Coronary artery (tissue), 2 donors: ENCODE data around the gene UVRAG.

Experiments
- DNase-seq: peaks from one replicate; pipeline ENCODE4 v3.0.0-alpha.2; 2017; ENCODE audit warnings: low spot score
- H3K27ac ChIP-seq, 2 donors: fragments of 200-600 bp; sonication (generic); one replicate each; pipeline ENCODE4 v1.5.1; 2016 to 2019
- H3K4me3 ChIP-seq: fragments of 200-600 bp; sonication (generic); 2 replicates; pipeline ENCODE4 v1.5.1; 2016; ENCODE audit warnings: mild to moderate bottlenecking, moderate library complexity
- CTCF ChIP-seq: fragments of 200-600 bp; sonication (generic); IDR thresholded peaks from one replicate; pipeline ENCODE4 v1.5.1; 2019; ENCODE audit warnings: antibody characterized with exemption

The UVRAG gene

GRCh38 chr11:76181371-76181770, 366.4 kb downstream of the UVRAG start:
- no peak for DNase-seq
- H3K4me3 ChIP-seq = no peak overlapping the region
- no peak for TF ChIP-seq CTCF
- no peak overlapping the region for H3K27ac ChIP-seq

DNA sequence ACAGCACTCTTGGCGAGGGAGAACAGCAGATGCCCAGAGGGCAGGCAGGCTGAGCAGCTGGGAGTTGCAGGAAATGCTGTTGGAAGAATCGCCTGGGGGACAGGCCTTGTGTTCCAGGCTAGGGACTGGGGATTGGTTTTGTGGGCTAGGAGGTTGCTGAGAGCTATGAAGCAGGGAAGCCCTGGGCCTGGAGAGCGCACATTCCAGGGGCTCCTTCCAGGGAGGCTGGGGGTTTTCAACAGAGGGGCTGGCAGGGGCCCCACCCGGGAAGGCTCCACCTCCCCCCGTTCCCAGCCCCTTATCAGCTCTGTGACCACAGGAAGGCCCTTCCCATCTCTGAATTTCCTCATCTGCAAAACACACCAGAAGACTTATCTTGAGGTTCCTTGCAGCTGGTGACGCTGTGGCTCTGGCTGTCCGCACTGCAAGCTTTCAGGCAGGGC, 369.6 kb downstream of the UVRAG start:
- Histone ChIP-seq H3K27ac (peak overlapping the region in 1 of 2 donors; percentile 70), H3K4me3 (no peak overlapping the region)
- DNase-seq = no peak
- TF ChIP-seq CTCF = no peak

DNA sequence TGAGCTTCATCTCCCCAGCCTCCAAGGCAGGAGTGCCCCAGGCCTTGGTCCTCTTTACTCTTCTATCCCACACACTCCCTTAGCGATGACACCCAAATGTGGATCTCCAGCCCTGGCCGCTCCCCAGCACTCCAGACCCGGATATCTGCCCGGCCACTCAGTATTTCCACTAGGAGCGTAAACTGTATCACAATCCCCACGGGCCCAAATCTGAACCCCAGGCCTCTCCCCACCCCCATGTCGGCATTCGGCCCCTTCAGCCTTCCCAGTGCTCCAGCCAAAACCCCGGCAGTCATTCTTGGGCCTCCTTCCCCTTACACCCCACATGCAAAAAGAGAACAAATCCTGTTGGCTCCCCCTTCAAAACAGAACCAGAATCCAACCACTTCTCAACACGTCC, 370.5 kb downstream of the UVRAG start:
- Histone ChIP-seq H3K27ac (peak overlapping the region; percentile 10 to 70), H3K4me3 (no peak overlapping the region)
- DNase-seq = no peak
- no peak for TF ChIP-seq CTCF

GRCh38 chr11:76185931-76186401, 371.0 kb downstream of the UVRAG start:
- Histone ChIP-seq H3K4me3 (no peak overlapping the region), H3K27ac (peak overlapping the region; percentile 10 to 70)
- no peak for TF ChIP-seq CTCF
- DNase-seq = peak; percentile 82

DNA sequence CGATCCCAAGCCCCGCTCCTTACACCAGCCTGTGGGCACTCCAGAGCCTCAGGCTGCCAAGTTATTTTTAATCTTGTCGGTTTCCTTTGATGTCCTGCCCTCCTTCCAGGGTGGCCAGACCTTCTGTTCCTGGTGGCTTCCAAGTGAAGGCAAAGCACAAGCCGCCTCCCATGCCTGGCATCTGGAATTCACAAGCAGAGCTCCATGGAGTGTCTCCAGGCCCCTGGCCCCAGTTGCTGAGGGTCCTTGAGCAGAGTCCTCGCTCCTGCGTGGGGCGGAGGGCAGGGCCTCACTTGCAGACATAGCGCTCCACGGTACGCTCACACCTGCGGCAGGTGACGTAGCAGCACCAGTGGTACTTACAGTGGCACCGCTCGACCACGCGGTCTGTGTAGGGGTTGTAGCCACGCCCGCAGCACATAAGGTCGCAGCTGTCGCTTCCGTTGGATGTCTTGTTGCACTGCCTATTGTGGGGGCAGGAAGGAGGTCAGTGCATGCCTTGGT, 371.8 kb downstream of the UVRAG start:
- no peak overlapping the region for H3K27ac ChIP-seq

GRCh38 chr11:76188873-76189272, 373.9 kb downstream of the UVRAG start:
- TF ChIP-seq CTCF = no peak
- Histone ChIP-seq H3K27ac (no peak overlapping the region), H3K4me3 (no peak overlapping the region)
- no peak for DNase-seq

More for the DNA sequence above, 371.8 kb downstream of the UVRAG start:
- no peak overlapping the region for H3K4me3 ChIP-seq
- no peak for DNase-seq
- TF ChIP-seq CTCF = no peak

DNA sequence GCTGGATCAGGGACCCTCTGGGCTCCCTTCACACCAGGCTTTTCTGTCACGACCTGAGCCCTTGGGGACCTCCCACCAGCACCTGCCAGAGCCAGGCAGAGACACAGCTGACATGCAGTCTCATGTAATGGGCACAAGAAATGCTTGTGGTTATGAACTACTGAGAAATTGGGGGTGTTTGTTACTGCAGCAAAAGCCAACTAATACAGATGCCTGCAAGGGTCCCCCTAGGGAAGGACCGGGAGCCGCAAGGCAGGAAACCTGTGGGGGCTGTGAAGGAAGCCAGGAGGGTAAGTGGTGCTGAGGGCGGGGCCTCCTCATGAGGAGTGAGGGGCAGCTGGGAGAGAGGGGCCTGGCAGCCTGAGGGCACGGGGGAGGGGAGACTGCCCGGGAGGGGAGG, 374.7 kb downstream of the UVRAG start:
- Histone ChIP-seq H3K27ac (no peak overlapping the region), H3K4me3 (no peak overlapping the region)
- no peak for DNase-seq

More for the DNA sequence above, 374.7 kb downstream of the UVRAG start:
- no peak for TF ChIP-seq CTCF
